SK-N-MC (cell line): ENCODE results near the gene AHRR.
A peak's percentile ranks its signal among the peaks of the same experiment; 100 is the strongest.
"Not testable (repeated sequence)": the region's sequence is repeated elsewhere in the genome, so short reads cannot be mapped to it uniquely, and the experiment has no call there.

Experiments
- DNase-seq: peaks from one replicate; pipeline ENCODE4 v3.0.0-alpha.2; 2011; ENCODE audit warnings: low read depth, low spot score
- H3K27ac ChIP-seq: fragments of 200-600 bp; sonication (generic); 2 replicates; pipeline ENCODE4 v1.5.1; 2016; ENCODE audit warnings: mixed run types
- H3K36me3 ChIP-seq: fragments of 200-600 bp; sonication (generic); 2 replicates; pipeline ENCODE4 v1.6.1; 2017; ENCODE audit warnings: antibody characterized with exemption, low read length, mixed read lengths; ENCODE audit not compliant: insufficient read depth
- H3K4me3 ChIP-seq: fragments of 200-600 bp; sonication (generic); 2 replicates; pipeline ENCODE4 v1.5.1; 2016
- H3K9ac ChIP-seq: fragments of 200-600 bp; sonication (generic); 2 replicates; pipeline ENCODE4 v1.8.0; 2017; ENCODE audit warnings: mixed run types, mixed read lengths; ENCODE audit not compliant: insufficient read length
- H3K9me3 ChIP-seq: fragments of 200-600 bp; sonication (generic); 2 replicates; pipeline ENCODE4 v1.6.1; 2017; ENCODE audit warnings: low read depth, mild to moderate bottlenecking, antibody characterized with exemption, low read length, moderate library complexity, mixed read lengths
- EZH2 ChIP-seq: fragments of 200-600 bp; sonication (generic); IDR thresholded peaks from one replicate; pipeline ENCODE4 v1.6.1; 2017; ENCODE audit warnings: antibody characterized with exemption
- FOXP2 ChIP-seq: optimal IDR thresholded peaks from 2 replicates; pipeline ENCODE3; 2011; ENCODE audit warnings: mild to moderate bottlenecking, moderate library complexity; ENCODE audit not compliant: insufficient read depth; ENCODE audit errors: extremely low read length, control extremely low read depth
- POLR2AphosphoS5 ChIP-seq: IDR thresholded peaks from 2 replicates; pipeline ENCODE4 v1.6.1; 2012; ENCODE audit warnings: mild to moderate bottlenecking, low read depth, low read length, borderline replicate concordance

Gene AHRR

DNA sequence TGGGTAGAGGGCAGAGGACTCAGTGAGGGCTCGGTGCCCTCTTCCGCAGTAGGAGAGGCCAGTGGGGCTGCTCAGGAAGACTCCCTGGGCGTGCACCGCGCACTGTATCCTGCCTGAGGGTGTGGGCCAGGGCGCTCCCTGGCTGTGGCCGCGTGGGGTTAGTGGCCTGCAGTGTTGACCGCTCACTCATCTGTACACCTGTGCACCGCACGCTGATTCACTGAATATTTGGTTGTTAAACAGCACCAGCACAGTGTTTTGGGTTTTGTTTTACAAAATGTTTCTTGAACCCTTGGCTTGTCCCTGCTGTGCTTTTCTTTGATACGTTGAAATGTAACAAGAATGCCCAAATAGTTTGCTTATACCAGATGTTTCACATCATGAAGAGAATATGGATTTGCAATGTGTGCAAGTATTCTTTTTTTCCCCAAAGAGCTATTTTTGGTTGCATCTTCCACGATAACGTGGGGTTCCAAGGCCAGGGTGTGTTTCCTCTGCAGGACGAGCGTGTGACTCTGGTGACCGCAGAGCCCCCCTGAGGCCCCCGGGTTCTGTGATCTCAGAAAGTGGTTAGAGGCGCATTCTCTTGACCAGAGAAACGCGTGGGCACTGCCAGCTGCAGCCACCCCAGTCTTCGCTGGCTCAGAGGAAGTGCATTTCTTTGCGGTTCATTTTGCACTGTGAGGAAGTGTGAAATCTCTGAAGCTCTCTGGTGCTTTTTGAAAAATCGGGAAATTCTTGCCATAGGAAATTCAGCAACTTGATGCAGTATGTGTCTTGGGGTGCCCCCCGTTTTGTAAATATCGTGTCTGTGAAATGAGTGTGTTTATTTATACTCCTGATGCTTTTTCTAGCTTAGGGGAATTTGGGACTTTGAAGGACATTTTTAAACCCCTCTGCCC, 46.9 kb downstream of the AHRR start:
- no peak for DNase-seq
- Histone ChIP-seq H3K9ac (no peak overlapping the region), H3K4me3 (no peak overlapping the region), H3K27ac (peak overlapping the region; percentile 74), H3K36me3 (peaks cover 35% of the 10 kb centered on the region), H3K9me3 (no peaks in the 10 kb centered on the region)
- TF ChIP-seq EZH2 (no peak), FOXP2 (no peak), POLR2AphosphoS5 (no peak)

DNA sequence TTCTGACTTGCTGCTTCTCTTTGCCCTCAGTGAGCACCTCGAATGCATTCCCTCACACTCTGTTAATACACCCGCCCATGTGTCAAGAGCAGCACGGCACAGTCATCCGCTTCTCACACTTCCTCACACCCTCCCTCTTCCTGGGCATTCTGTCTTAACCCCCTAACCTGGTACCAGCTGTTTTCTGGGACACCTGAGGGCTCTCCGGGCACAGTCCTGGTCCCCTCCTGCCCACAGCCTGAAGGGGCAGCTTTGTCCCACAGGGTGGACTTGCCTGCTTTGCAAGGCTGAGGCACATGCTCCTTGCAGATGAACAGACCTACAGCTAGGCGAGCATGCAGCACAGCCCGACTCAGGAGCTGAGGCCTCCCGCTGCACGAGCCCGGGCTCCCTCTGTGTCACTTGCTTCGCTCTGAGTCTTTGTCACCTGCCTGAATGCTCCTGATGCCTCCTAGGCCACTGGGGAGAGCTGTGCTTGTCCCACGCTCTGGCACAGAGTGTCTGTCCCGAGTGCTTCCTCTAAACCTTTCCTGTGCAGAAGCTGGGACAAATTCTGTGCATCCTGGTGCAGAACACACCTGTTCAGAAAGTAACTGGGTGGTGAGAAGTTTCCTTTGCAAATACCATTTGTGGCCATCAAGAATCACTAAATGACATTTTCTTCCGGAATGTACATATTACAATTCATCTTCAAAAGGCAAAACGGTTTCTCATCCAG, 47.8 kb downstream of the AHRR start:
- Histone ChIP-seq H3K27ac (peak overlapping the region; percentile 74), H3K9ac (peak overlapping the region; percentile 15), H3K9me3 (no peaks in the 10 kb centered on the region), H3K4me3 (no peak overlapping the region), H3K36me3 (peaks cover 26% of the 10 kb centered on the region)
- no peak for DNase-seq
- no peak for TF ChIP-seq POLR2AphosphoS5
- TF ChIP-seq FOXP2, result no peak

DNA sequence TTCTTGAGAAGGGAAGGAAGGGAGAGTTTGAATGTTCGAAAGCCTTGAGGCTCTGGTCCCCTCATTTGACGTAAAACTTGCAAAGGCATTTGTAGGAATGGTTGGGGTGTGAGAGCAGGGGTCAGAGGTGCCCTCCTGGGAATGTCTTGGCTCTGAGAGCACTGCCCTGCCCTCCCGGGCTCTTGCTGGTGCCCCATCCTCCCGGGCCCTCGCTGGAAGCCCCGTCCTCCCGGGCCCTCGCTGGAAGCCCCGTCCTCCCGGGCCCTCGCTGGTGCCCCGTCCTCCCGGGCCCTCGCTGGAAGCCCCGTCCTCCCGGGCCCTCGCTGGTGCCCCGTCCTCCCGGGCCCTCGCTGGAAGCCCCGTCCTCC, 48.3 kb downstream of the AHRR start:
- H3K27ac ChIP-seq, H3K9ac ChIP-seq, DNase-seq, H3K9me3 ChIP-seq, H3K4me3 ChIP-seq: not testable (repeated sequence)
- H3K36me3 ChIP-seq, result peaks cover 21% of the 10 kb centered on the region

DNA sequence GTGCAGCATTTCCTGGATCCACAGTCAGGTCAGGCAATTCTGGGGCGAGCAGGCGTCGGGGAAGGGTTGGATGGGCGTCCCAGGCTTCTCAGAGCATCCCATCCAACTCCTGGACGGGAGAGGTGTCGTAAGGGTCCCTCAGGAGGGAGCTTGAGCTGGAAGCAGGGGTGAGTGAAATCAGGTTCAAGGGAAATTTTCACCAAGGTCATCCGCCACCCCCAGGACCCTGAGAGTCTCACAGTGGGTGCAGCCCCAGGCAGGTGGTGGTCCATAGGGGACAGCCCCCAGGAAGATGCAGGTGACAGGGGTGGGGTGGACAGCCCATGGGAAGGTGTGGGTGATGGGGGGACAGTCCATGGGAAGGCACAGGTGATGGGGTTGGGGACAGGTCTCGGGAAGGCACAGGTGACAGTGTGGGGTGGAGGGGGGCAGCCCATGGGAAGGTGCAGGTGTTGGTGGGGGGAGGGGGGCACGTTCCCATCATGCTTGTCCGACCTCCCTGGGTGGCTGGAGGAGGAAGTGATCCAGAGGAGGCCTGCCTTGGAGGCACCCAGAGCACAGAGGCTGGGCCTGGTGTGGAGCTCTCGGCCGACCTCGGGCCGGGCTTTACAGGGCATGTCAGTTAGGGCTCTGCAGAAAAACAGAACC, 48.9 kb downstream of the AHRR start:
- DNase-seq, result no peak
- no peak overlapping the region for H3K4me3 ChIP-seq
- peaks cover 17% of the 10 kb centered on the region for H3K36me3 ChIP-seq
- no peak overlapping the region for H3K9ac ChIP-seq
- TF ChIP-seq FOXP2 (no peak), EZH2 (no peak)
- no peaks in the 10 kb centered on the region for H3K9me3 ChIP-seq
- 0 out of 2 replicates have a peak overlapping the region, but pooled peaks have one; percentile 36 for H3K27ac ChIP-seq

DNA sequence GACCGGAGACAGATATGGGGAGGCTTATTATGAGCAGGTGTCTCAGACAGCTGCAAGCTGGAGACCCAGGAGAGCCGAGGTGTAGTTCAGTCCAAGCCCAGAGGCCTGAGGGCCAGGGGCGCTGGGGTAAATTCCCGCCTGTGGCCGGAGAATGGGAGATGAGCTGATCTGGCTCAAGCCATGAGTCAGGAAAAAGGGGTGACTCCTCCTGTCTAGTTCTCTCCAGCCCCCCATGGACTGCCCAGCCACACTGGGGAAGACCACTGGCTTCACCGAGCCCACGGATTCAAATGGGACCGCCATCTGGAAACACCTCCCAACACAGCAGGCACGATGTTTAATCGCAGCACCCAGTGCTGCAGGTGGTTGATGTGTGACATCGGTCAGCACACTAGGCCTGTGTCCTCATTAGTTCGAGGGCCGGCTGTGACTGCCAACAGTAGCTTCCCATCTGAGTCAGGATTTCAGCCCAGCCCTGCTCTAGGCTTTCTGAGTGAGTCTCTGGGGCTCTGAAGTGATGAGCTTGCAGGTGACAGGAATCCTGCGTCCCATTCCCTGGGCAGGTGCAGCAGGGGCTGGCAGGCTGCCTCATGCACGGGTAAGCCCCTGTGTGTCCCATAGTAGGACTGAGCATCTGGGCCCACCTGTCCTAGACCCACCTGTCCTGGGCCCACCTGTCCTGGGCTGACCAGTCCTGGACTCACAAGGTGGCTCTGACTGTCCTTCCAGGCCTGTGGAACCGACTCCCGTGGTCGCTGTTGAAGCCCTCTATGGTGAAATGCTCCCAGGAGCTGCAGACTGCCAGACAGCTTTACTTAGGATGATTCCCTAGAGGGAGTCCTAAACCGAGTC, 49.7 kb downstream of the AHRR start:
- no peaks in the 10 kb centered on the region for H3K9me3 ChIP-seq
- peak overlapping the region; percentile 92; the same call in 1 of the 2 replicates for H3K27ac ChIP-seq
- no peak overlapping the region for H3K9ac ChIP-seq
- peaks cover 10% of the 10 kb centered on the region; the same call in 1 of the 2 replicates for H3K36me3 ChIP-seq
- TF ChIP-seq FOXP2, result no peak
- no peak for TF ChIP-seq POLR2AphosphoS5
- no peak for TF ChIP-seq EZH2
- no peak for DNase-seq
- peak overlapping the region; percentile 21; the same call in 1 of the 2 replicates for H3K4me3 ChIP-seq

DNA sequence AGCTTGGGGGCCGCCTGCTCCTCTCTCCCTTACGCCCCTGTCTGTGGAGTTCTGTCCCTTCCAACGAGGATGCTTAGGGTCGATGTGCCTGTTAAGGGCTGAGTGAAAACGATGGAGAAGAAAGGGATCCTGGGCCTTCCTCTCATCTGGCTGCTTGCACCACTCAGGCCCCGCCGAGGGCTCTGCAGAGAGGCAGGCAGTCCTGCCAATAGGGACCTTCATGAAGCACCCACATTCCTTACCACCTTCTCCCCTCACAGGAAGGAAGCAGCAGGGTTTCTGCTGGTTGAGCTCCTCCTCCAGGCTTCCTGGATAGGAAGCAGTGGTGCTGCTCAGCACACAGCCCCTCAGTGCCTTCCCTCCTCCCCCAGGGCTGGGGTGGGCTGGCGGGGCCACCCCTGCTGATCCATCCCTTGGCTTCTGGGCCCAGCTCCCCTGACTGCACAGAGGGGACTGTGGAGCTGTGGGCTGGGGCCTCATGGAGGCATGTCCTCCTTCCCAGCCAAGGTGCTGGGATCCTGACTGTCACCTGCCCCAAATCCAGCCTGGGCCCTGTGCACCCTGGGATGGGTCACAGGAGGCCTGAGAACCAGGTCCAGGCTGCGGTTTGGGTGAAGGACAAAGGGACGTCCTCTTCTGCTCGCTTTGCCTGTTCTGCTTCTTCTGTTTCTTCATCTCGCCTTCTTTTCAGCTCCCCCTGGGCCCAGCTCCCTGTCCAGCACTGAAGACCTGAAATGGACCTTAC, 50.5 kb downstream of the AHRR start:
- Histone ChIP-seq H3K9ac (peak overlapping the region; percentile 41), H3K4me3 (peak overlapping the region; percentile 21; the same call in 1 of the 2 replicates), H3K9me3 (no peaks in the 10 kb centered on the region), H3K27ac (peak overlapping the region; percentile 92), H3K36me3 (peaks cover 16% of the 10 kb centered on the region; the same call in 1 of the 2 replicates)
- DNase-seq, result no peak
- no peak for TF ChIP-seq FOXP2
- peak; percentile 53; the same call in 1 of the 2 replicates for TF ChIP-seq POLR2AphosphoS5
- no peak for TF ChIP-seq EZH2

DNA sequence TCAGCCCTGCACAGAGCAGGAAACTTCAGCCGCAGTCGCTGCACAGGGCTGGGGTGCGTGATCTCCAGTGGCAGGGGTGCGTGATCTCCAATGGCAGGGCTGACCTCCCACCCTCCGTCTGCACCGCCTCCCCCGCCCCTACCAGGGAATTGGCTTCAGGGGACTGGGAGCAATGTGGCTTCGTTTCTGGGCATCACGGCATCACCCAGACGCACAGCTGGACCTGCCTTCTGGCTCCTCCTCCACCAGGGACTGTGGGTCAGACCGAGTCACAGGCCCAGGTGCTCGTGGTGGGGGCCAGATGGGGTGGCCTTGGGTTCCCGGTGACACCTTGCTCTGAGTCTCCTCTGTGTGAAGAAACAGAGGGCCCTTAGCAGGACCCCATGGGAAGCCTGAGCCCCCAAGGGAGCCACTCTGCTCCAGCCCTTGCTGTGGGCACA, 51.1 kb downstream of the AHRR start:
- Histone ChIP-seq H3K4me3 (peak overlapping the region; percentile 21; the same call in 1 of the 2 replicates), H3K9me3 (no peaks in the 10 kb centered on the region), H3K27ac (peak overlapping the region; percentile 92), H3K9ac (peak overlapping the region; percentile 63), H3K36me3 (peaks cover 18% of the 10 kb centered on the region; the same call in 1 of the 2 replicates)
- no peak for TF ChIP-seq FOXP2
- DNase-seq, result no peak
